ELF-1 (cell line): ENCODE data around the gene GEN1.

Experiments
- DNase-seq: peaks from one replicate; pipeline ENCODE4 v3.0.0-alpha.2; 2016; ENCODE audit warnings: low read depth, low spot score

Gene GEN1, protein sequence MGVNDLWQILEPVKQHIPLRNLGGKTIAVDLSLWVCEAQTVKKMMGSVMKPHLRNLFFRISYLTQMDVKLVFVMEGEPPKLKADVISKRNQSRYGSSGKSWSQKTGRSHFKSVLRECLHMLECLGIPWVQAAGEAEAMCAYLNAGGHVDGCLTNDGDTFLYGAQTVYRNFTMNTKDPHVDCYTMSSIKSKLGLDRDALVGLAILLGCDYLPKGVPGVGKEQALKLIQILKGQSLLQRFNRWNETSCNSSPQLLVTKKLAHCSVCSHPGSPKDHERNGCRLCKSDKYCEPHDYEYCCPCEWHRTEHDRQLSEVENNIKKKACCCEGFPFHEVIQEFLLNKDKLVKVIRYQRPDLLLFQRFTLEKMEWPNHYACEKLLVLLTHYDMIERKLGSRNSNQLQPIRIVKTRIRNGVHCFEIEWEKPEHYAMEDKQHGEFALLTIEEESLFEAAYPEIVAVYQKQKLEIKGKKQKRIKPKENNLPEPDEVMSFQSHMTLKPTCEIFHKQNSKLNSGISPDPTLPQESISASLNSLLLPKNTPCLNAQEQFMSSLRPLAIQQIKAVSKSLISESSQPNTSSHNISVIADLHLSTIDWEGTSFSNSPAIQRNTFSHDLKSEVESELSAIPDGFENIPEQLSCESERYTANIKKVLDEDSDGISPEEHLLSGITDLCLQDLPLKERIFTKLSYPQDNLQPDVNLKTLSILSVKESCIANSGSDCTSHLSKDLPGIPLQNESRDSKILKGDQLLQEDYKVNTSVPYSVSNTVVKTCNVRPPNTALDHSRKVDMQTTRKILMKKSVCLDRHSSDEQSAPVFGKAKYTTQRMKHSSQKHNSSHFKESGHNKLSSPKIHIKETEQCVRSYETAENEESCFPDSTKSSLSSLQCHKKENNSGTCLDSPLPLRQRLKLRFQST

DNA sequence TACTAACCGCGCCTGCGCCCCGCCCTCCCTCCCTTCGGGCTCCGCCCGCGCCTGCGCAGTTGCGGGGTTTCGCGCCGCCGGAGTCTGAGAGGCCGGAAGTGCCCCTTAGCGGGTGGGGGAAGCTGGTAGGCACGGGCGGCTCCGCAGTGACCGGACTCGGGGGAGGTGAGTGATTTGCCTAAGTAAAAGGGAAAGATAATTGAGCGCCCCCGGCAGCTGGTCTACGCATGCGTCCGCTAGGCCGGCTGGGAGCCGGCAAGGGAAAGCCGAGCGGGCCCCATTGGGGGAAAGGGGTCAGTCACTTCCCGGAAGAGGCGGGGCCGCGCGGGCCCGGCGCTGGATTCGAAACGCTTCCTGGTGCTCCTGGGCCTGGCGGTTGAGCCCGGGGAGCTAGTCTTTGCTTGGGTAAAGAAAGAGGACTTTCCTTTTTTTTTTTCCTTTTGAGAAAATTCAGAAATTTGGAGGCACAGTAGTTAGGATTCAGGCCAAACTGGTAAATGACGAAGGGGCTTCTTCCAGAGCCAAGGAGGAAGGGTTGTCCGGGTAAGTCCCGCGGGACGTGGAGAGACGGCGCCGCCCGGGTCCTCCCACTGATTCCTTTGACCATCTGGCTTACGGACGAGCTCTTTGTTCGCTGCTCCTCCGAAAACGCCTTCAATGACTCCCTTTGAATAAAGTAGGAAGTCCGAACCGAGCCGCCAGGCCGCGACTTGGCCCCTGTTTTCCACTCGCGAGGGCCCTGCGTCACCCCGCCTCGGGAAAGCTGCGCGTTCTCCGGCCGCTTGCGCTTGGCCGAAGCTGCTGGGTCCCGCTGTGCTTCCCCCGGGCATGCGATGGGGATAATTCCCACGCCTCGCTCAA, at the start of gene GEN1, which contains the start of gene SMC6:
Gene GEN1 (plus strand): TSS at position 336 of the 861 bp plus-strand sequence. CDS start 5,806 bp downstream, outside the sequence.
Gene SMC6 (minus strand): TSS at position 8 of the 861 bp plus-strand sequence. CDS start 7,864 bp downstream, outside the sequence.
- peak; percentile 97 for DNase-seq

DNA sequence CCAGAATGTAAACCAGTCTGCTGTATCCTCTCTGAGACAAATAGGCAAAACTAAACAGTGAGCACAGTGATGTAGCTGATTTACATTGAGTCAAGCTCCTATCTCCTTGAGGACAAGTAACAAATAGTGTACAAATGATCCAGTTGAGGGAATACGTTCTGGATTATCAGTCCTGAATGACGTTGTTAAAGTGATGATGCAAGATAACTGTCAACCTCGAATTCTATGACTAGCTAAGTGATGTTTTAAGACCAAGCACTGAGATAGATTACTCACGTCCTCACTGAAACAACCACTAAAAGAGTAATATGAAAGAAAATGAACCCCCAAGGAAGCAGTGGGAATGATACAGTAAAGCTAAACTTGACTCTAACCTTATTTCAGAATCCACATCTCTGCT, 47.1 kb upstream of the GEN1 start:
- no peak for DNase-seq

DNA sequence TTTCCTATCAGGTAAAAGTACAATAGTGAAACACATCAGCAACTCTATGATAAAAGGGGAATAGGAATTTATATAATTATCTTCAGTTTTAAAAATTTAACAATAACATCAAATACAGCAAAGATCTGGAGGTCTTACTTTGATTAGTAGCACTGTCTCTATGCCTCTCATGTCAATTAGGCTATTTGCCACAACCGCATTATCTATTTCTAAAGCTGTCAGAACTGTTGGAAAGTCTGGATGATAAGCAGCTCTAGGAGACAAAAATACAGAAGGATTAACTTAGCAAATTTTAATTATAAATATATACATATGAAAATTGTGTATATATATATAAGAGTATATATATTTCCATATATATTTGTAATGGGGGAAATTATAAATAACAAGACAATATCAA, 45.4 kb upstream of the GEN1 start:
- no peak for DNase-seq

DNA sequence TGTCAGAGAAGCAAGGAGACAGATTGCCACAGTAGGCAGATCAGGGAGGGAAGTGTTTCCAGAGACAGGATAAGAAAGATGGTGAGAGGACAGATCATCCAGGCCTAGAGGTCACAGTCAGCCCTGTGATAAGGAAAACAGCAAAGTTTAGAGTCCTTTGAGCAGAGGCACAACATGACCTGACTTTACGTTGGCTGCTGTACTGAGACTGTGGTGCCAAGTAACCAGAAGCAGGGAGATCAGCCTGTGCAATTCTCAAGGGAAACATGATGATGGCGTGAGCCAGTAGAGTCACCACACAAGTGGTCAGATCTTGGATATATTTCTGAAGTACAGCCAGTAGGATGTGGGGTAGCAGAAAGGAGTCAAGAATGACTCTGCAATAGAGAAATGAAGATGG, 44.0 kb upstream of the GEN1 start:
- DNase-seq = no peak

DNA sequence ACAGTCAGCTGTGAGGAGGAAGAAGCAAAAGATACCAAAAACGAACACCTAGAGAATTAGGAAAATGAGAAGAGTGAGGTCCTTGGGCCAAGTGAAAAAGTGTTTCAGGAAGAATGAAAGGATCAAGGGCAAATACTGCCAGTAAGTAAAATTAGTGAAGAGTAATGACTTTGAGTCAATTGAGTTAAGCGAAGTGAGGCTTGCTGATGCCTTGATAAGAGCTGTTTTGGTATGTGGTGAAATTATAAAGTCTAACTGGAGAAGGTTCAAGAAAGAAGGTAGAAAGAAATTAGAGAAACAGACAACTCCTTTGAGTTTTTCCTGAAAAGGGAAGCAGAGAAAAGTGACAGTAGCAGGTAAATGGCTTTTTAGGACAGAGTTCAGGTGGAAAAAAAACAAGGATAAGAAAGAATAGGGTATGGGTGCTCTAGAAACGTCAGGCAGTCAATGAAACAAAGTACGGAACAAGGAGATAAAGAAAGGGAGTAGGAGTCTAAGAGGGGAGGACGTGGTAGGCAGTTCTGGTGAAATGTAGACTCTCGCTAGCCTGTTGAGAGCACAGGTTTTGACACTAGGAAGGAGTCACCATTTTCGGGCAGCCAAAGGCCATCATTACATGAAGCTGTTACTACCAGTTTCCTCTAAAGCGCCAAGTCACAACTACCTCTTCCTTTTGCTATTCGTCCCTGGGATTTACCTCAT, 43.2 kb upstream of the GEN1 start:
- no peak for DNase-seq

DNA sequence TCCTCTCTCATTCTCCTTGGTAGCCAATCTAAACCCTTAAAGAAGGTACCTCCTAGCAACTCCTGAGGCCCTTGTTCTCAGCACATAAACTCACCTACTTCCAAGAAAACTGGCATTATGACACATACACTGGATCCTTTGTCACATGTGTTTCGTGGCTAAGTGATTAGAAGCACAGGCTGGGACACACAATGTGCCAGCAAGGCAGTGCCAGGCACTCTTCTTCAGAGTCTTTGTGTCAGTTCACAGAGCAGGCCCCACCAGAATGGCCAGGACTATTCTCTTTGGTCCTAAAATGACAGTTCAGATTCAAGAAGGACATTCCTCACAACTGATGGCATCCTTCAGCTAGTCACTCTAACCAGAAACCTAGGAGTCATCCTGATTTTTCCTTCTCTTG, 40.6 kb upstream of the GEN1 start:
- DNase-seq = no peak

DNA sequence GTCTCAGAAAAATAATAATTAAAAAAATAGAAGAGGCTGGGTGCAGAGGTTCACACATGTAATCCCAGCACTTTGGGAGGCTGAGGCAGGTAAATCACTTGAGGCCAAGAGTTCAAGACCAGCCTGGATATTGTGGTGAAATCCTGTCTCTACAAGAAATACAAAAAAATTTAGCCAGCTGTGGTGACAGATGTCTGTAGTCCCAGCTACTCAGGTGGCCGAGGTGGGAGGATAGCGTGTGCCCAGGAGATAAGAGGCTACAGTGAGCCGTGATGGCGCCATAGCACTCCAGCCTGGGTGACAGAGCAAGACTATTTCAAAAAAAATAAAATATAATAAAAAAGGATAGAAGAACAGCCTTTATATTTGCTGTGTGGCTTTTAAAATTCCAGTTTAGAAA, 36.3 kb upstream of the GEN1 start:
- DNase-seq = no peak

DNA sequence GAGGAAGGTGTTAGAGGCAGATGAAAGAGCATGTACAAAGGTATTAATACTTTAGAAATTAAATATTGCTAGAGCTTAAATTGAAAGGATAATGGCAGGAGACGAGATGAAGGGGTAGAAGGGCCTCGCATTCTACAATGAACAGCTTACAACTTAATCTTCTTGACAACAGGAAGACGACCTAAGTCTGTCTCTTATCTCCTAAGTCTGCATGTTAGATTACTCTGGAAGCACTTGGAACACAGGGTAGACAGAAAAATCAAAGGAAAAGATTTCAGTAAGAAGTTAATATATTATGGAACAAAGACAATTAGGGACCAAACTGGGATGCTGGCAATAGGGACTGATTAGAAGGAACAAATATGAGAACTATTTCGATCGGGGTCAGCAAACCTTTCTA, 35.2 kb upstream of the GEN1 start:
- no peak for DNase-seq

DNA sequence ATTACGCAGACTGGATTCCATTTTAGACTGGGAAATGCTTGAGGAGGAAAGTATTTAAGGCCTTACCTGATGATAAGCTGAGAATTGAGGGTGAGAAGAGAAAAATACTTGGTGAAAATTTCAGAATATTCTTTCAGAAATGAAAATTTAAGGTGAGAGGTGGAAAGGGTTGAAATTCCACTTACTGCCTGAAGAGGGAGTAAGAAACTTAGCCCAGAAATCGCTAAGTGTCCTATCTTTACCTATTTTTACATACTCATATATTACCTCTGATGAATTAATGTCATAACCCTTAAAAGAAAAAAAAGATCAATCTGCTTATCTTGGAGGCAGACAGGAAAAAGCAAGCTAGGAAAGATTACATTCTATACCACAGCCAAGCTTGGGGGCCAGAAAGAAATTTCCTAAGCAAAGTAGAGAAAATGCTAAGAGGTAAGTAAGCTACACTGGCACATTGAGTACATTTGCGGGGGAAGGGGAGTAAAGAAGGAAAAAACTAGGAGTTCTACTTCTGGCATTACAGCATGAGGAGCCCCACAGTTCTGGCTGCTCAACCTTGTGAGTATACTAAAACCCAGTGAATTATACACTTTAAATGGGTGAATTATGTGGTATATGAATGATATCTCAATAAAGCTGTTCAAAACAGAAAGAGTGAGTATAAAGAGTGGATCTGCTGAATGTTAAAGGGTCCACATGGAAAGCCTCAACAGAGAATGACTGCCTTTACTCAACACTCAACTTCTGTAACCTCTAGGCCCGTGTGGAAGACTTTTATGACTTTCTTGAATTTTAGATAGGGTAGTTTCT, 34.2 kb upstream of the GEN1 start:
- DNase-seq = no peak

DNA sequence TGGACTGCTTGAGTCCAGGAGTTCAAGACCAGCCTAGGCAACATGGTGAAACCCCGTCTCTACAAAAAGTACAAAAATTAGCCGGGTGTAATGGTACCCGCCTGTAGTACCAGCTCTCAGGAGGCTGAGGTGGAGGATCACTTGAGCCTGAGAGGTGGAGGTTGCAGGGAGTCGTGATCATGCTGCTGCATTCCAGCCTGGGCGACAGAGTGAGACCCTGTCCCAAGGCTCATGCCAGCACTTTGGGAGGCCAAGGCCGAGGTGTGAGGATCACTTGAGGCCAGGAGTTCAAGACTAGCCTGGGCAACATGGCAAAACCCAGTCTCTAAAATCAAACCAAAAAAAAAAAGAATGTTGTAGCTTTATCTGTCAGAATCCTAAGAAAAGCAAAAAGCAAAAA, 25.7 kb upstream of the GEN1 start:
- no peak for DNase-seq

DNA sequence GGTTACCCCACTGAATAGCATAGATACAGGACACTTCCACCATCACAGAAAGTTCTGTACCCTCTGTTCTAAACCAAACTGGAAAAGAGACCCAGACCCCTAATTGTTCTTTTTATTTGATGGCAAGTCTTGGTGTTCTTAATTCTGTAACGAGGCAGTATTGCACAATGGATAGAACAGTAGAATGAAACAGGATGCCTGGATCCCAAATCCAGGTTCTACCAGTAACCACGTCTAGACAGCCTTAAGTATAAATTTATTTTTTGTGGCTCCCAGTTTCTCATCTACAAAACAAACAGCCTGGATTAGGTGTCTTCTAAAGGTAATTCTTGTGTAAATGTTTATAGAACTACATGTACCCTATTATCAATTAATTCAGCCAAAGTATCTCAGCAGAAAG, 24.1 kb upstream of the GEN1 start:
- no peak for DNase-seq

DNA sequence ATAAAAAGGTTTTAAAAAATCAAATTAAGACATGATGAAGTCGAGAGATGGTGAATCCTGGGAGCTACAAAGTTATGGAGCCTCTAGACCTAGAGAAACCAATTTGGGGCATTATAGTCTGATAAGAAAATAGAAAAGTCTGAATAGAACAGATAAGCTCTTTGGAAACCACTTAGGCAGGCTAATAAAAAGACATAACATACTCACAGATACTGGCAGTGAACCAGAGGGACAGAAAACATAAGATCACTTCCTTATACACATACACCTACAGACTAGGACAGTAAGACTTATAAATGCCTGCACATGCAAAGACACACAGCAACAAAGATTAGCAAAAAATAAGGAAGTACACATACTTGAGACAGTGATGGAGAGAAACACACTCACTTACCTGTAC, 20.3 kb upstream of the GEN1 start:
- DNase-seq = no peak

DNA sequence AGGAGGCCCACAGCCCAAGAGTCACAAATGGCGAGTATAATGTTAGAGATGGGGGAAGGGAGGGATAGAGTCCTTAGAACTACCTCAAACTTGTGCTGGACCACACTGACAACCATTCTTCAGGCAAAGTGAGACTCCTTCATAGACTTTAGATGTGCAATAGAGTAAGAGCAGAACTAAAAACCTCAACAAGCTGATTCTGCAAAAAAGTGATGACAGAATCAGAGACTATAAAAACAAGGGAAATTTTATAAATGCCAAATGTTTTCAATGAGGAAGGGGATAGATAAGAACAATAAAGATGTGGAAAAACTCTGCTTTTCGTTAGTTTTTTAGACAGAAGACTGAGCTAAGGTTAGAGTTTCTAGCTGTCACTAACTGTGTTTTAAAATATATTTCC, 18.1 kb upstream of the GEN1 start:
- no peak for DNase-seq

DNA sequence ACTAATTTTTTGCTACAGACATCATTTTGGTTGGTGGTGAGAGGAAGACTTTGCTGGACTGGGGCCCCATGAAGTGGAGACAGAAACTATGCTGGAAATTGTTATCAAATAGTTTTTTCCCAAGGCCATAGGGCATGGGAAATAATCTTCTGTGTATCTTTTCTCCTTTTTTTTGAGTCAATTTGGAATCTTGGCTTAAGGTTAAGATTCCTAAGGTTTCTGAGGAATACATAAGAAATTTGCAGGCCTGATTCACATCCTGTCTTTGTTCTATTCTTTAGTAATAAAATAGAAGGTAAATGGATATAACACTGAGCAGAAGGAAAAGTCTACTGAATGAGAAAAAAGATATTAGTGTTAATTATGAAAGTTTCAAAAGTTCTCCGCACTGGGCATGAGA, 16.9 kb upstream of the GEN1 start:
- DNase-seq = no peak

DNA sequence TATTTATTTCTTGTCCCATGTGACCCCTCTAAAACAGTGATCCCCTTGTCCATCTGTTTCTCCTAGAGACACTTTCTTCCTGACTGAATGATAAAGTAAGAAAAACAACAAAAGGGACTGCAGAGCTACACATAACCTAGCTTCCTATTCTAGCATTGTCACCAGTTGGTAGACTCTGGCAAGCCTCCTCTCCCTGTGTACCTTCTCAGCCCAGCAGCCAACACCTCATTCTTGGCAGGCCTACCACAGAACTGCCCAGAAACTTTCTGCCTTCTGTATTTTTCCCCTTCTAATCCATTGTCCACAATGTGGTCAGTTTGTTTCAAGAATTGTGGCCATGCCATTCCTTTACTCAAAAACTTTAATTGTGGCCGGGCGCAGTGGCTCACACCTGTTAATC, 13.7 kb upstream of the GEN1 start:
- DNase-seq = no peak

DNA sequence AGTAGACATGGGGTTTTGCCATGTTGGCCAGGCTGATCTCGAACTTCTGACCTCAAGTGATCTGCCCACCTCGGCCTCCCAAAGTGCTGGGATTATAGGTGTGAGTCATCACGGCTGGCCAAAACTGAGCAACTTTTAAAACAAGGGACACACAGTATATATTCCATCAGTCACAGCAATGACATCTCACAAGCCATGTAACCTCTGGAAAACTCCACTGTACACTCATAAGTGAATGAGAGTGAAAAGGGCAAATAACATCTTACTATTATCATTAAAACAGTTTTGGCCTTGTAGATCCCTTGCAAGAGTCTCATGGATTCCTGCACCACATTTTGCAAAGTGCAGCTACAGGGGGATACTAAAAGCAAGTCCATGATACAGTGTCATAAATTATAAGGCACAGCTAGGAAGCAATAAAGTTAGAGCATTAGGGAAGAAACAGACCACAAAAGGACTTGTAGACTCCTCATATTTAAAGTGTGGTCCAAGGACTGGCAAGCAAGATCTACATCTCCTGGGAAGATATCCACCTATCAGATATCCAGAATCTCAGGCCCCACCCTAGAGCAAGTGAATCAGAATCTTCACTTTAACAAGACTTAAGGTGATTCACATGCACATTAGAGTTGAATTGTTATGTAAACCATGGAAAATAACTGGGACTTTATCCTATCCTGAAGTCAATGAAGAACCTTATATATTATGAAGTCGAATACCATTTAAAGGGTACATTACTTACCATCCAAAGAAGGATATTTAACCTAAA, 6.1 kb upstream of the GEN1 start:
- DNase-seq = no peak

DNA sequence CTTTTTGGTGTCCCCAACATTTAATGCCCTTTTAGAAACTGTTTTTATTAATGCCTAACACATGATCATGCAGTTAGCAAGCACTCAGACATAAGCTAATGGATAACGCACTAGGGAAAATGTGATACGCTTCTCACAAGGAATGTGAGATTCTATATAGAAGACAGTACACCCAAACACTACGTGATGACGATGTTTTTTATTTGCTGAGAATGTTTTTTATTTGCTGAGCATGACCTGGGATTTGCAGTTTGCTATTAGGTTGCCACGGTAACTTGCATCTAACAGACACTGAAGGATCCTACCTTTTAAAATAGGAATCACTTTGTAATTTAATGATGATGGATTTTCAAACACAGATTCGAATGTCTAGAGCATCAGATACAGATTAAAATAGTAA, 5.2 kb upstream of the GEN1 start:
- no peak for DNase-seq

DNA sequence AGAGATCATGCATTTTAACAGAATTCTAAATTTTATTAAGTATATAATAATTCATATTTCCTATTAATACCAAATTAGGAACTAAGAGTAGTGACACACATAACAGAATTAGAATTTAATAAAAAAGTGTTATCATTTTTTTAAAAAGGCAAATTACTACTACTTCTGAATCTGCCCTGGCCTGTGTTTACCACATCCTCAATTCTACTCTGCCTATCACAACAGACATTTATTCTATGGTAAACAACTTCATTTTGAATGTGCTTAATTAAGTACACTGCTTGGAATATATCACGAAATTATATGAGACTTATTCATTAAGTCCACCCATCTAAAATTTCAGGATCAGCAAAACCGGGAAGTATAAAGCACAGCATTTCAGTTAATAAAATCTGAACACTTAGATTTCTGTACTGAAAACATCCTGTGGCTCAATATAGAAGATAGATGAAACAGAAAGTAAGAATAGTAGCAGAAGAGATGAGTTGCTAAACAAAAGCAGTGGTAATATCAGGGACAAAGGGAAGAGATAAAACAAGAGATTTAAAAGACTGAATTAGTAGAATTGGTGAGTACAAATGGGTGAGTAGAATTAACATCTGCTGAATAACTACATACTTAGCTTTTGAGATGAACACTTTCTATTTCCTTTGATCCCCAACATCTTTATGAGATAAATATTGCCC, 4.0 kb upstream of the GEN1 start:
- no peak for DNase-seq

DNA sequence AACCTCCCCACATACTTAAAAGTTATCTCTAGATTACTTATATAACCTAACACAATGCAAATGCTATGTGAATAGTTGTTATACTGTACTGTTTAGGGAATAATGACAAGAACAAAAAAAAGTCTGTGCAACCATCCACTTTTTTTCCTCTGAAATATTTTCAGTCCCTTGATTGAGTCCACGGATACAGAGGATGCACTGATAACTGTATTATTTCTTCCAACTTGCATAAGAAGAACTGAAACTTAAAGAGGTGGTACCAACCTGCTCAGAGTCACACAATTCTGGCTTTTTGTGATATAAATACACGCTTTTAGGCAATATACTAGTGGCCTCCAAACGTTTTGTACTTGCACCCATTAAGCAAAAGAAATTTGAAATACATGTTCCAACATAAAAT, 1.7 kb upstream of the GEN1 start:
- no peak for DNase-seq
